Adrenal gland (tissue), 5 donors: Measurements from ENCODE around the gene COBLL1.

ENCODE experiments used
- CTCF ChIP-seq, 6 experiments: fragments of 450-650 bp in 4 of 6; fragments of 200-600 bp in 2 of 6; sonication (generic) in 1 of 6; IDR thresholded peaks; 1 replicate in 5 of 6; 2 replicates in 1 of 6; pipeline versions ENCODE4 v1.5.1 to v1.8.0; 2016 to 2021; ENCODE audit warnings: antibody characterized with exemption in 6 of 6, mild to moderate bottlenecking in 2 of 6, moderate library complexity in 1 of 6
- POLR2A ChIP-seq, 2 donors: fragments of 450-650 bp; IDR thresholded peaks; one replicate each; pipeline ENCODE4 v1.6.1; 2017; ENCODE audit warnings: antibody characterized with exemption in 2 of 2, mild to moderate bottlenecking in 2 of 2, moderate library complexity in 1 of 2
- donor health status: DM: no; HTN: no; CAD: no.

GRCh38 chr2:164873210-164873908 is 31.7 kb upstream of the COBLL1 start:
- no peak for TF ChIP-seq POLR2A (IDR thresholded peaks at IDR 0.05)
- no peak for TF ChIP-seq CTCF (IDR thresholded peaks at IDR 0.05)
